Lower leg skin (tissue), 3 donors: ENCODE data around the gene GBF1.

ENCODE experiments used
- CTCF ChIP-seq, 3 donors: fragments of 450-650 bp; IDR thresholded peaks; one replicate each; pipeline ENCODE4 v1.5.1; 2016; ENCODE audit warnings: antibody characterized with exemption in 3 of 3, mild to moderate bottlenecking in 3 of 3, moderate library complexity in 2 of 3
- POLR2A ChIP-seq, 2 donors: fragments of 450-650 bp; IDR thresholded peaks; one replicate each; pipeline ENCODE4 v1.6.1; 2016 to 2017; ENCODE audit warnings: antibody characterized with exemption in 2 of 2, mild to moderate bottlenecking in 1 of 2, moderate library complexity in 1 of 2

- no peak for TF ChIP-seq CTCF (IDR thresholded peaks at IDR 0.05)
- no peak for TF ChIP-seq POLR2A (IDR thresholded peaks at IDR 0.05)
These were observed 57.3 kb downstream of the GBF1 start for GRCh38 chr10:102302611-102303010.
